Activated T-helper 1 cell treated with anti-CD3 and anti-CD28 coated beads, Interleukin-12 subunit alpha, Interleukin-12 subunit beta, Interleukin-2, Interleukin-4 antibody, amounts not matched to agents 30 ng/mL and 10 ng/mL and 1 ng/mL, durations not matched to agents 14 hours and 24 hours and 36 hours (primary cell): ENCODE data around the gene RMDN2. TPM values are rescaled to one million over a fixed set of nuclear protein-coding genes. Genes with fewer than 3 reads are reported as not detected.

Source experiments
- DNase-seq: peaks from one replicate; pipeline ENCODE4 v3.0.0; 2021; ENCODE audit warnings: low spot score
- H3K27ac Mint-ChIP-seq: one replicate; pipeline ENCODE4 v1.8.0; 2021; ENCODE audit warnings: mild to moderate bottlenecking, mixed read lengths
- H3K27me3 Mint-ChIP-seq: one replicate; pipeline ENCODE4 v1.8.0; 2022; ENCODE audit warnings: mild to moderate bottlenecking, moderate library complexity, mixed read lengths; ENCODE audit not compliant: insufficient read depth
- H3K36me3 Mint-ChIP-seq: one replicate; pipeline ENCODE4 v1.8.0; 2021; ENCODE audit warnings: low read depth, mixed read lengths
- H3K4me1 Mint-ChIP-seq: one replicate; pipeline ENCODE4 v1.8.0; 2021; ENCODE audit warnings: low read depth, mixed read lengths
- H3K4me3 Mint-ChIP-seq: one replicate; pipeline ENCODE4 v1.8.0; 2021; ENCODE audit warnings: mild to moderate bottlenecking, moderate library complexity, mixed read lengths
- H3K9me3 Mint-ChIP-seq: one replicate; pipeline ENCODE4 v1.8.0; 2021; ENCODE audit warnings: mixed read lengths
- intact Hi-C: fragments of 100-400 bp; cut with micrococcal nuclease; formaldehyde crosslinking; loops from one replicate; pipeline ENCODE4 v1.15.1; 2024
- total RNA-seq: library from RNA; stranded (reverse); gene quantifications from 2 replicates; pipeline ENCODE4 v1.2.3, GENCODE V29; 2022

Gene RMDN2
- total RNA-seq, 1 donor from 2014 or later = 2.2 TPM

- Mint-ChIP-seq H3K27me3 (peaks cover 15% of the 10 kb centered on the region), H3K27ac (no peak overlapping the region), H3K9me3 (no peaks in the 10 kb centered on the region), H3K4me3 (no peak overlapping the region), H3K4me1 (peaks cover 24% of the 10 kb centered on the region), H3K36me3 (peaks cover 2% of the 10 kb centered on the region)
- DNase-seq = no peak
- intact Hi-C loops = no loop called here
Observed at GRCh38 chr2:38056216-38056615, 131.1 kb downstream of the RMDN2 start.

GRCh38 chr2:38057651-38058410 is 132.7 kb downstream of the RMDN2 start:
- intact Hi-C loops = no loop called here
- H3K36me3 Mint-ChIP-seq = peaks cover 2% of the 10 kb centered on the region
- H3K9me3 Mint-ChIP-seq = no peaks in the 10 kb centered on the region
- H3K27me3 Mint-ChIP-seq = peaks cover 12% of the 10 kb centered on the region
- H3K4me1 Mint-ChIP-seq = peaks cover 24% of the 10 kb centered on the region
- H3K27ac Mint-ChIP-seq = peak overlapping the region; percentile 8
- no peak for DNase-seq
- no peak overlapping the region for H3K4me3 Mint-ChIP-seq

GRCh38 chr2:38060236-38061018 is 135.3 kb downstream of the RMDN2 start:
- H3K36me3 Mint-ChIP-seq = peaks cover 2% of the 10 kb centered on the region
- no peak overlapping the region for H3K4me3 Mint-ChIP-seq
- H3K27me3 Mint-ChIP-seq = peaks cover 2% of the 10 kb centered on the region
- peaks cover 24% of the 10 kb centered on the region for H3K4me1 Mint-ChIP-seq
- no peak for DNase-seq
- intact Hi-C loops = no loop called here
- no peak overlapping the region for H3K27ac Mint-ChIP-seq
- no peaks in the 10 kb centered on the region for H3K9me3 Mint-ChIP-seq

GRCh38 chr2:38064801-38065501 is 139.9 kb downstream of the RMDN2 start:
- H3K9me3 Mint-ChIP-seq = no peaks in the 10 kb centered on the region
- no peak overlapping the region for H3K4me3 Mint-ChIP-seq
- intact Hi-C loops = no loop called here
- no peak overlapping the region for H3K27ac Mint-ChIP-seq
- H3K36me3 Mint-ChIP-seq = peaks cover 3% of the 10 kb centered on the region
- H3K27me3 Mint-ChIP-seq = no peaks in the 10 kb centered on the region
- H3K4me1 Mint-ChIP-seq = no peaks in the 10 kb centered on the region
- no peak for DNase-seq

- no peaks in the 10 kb centered on the region for H3K9me3 Mint-ChIP-seq
- H3K27ac Mint-ChIP-seq = no peak overlapping the region
- intact Hi-C loops = no loop called here
Observed at GRCh38 chr2:38065502-38066135, 140.5 kb downstream of the RMDN2 start.

GRCh38 chr2:38066421-38067115 is 141.5 kb downstream of the RMDN2 start:
- Mint-ChIP-seq H3K4me1 (no peaks in the 10 kb centered on the region), H3K9me3 (no peaks in the 10 kb centered on the region), H3K27ac (no peak overlapping the region), H3K27me3 (no peaks in the 10 kb centered on the region), H3K36me3 (peaks cover 5% of the 10 kb centered on the region), H3K4me3 (no peak overlapping the region)
- DNase-seq = no peak
- intact Hi-C loops = no loop called here

More at GRCh38 chr2:38065502-38066135, 140.5 kb downstream of the RMDN2 start:
- peaks cover 3% of the 10 kb centered on the region for H3K36me3 Mint-ChIP-seq
- DNase-seq = no peak
- no peaks in the 10 kb centered on the region for H3K4me1 Mint-ChIP-seq
- no peak overlapping the region for H3K4me3 Mint-ChIP-seq
- no peaks in the 10 kb centered on the region for H3K27me3 Mint-ChIP-seq

Other genes with a start within 250 kb of the RMDN2 start
- 12.7 and 14.7 TPM in 2 replicates for gene CYP1B1, start 150.9 kb downstream of the RMDN2 start, total RNA-seq